Measurements from ENCODE around the gene REN. TPM values are rescaled to one million over a fixed set of nuclear protein-coding genes. Genes with fewer than 3 reads are reported as not detected.

Gene REN
- total and polyA plus RNA-seq, 2 donors from 2014 or later: 32.4 to 1,159 TPM

GRCh38 chr1:204170494-204171155 is 4.5 kb upstream of the REN start:
- no peak for TF ChIP-seq CTCF (IDR thresholded peaks at IDR 0.05; ENCODE audit: borderline replicate concordance, extremely low read depth, insufficient read depth)
- no peaks in the 10 kb centered on the region for H3K27me3 ChIP-seq (ENCODE audit: control insufficient read depth, insufficient read depth, low read length)
- intact Hi-C loops (cut with DNase I): no loop called here
- no peaks in the 10 kb centered on the region for H3K36me3 ChIP-seq (ENCODE audit: control insufficient read depth in 2 of 3, insufficient read depth in 3 of 3, low read length in 3 of 3)
- no peak for FAIRE-seq
- H3K4me1 ChIP-seq (ENCODE audit: control insufficient read depth in 2 of 3, insufficient read depth in 2 of 3, low read depth in 1 of 3, low read length in 3 of 3): no peaks in the 10 kb centered on the region
- H3K27ac ChIP-seq (ENCODE audit: low read depth in 2 of 2, low read length in 2 of 2): no peak overlapping the region
- peaks cover 0 to 10% (median 0%) of the 10 kb centered on the region in 3 donors for H3K9me3 ChIP-seq (ENCODE audit: control insufficient read depth in 2 of 3, insufficient read depth in 1 of 3, low read length in 3 of 3)
- no peak overlapping the region for H3K4me3 ChIP-seq (ENCODE audit: low read length in 3 of 3)
- DNase-seq: no peak
- no peak overlapping the region for H3K9ac ChIP-seq (ENCODE audit: low read length in 3 of 3)

- no peak for DNase-seq
- intact Hi-C loops (cut with DNase I): loop anchor here (10.0 kb wide), 1 partner anchor 195 kb away; no protein-coding TSS in a partner anchor
- no peak for FAIRE-seq
- H3K36me3 ChIP-seq (ENCODE audit: control insufficient read depth in 2 of 3, insufficient read depth in 3 of 3, low read length in 3 of 3): no peaks in the 10 kb centered on the region
- no peak overlapping the region for H3K4me3 ChIP-seq (ENCODE audit: low read length in 3 of 3)
- H3K4me1 ChIP-seq (ENCODE audit: control insufficient read depth in 2 of 3, insufficient read depth in 2 of 3, low read depth in 1 of 3, low read length in 3 of 3): no peaks in the 10 kb centered on the region
- no peak for TF ChIP-seq CTCF (IDR thresholded peaks at IDR 0.05; ENCODE audit: borderline replicate concordance, extremely low read depth, insufficient read depth)
- no peak overlapping the region for H3K27ac ChIP-seq (ENCODE audit: low read depth in 2 of 2, low read length in 2 of 2)
- H3K9me3 ChIP-seq (ENCODE audit: control insufficient read depth in 2 of 3, insufficient read depth in 1 of 3, low read length in 3 of 3): peaks cover 0 to 10% (median 0%) of the 10 kb centered on the region in 3 donors
- no peaks in the 10 kb centered on the region for H3K27me3 ChIP-seq (ENCODE audit: control insufficient read depth, insufficient read depth, low read length)
- no peak overlapping the region for H3K9ac ChIP-seq (ENCODE audit: low read length in 3 of 3)
Measured at GRCh38 chr1:204169858-204170257, 3.7 kb upstream of the REN start.

- DNase-seq (no peak), FAIRE-seq (no peak)
- Histone ChIP-seq H3K36me3 (ENCODE audit: control insufficient read depth in 2 of 3, insufficient read depth in 3 of 3, low read length in 3 of 3) (no peaks in the 10 kb centered on the region), H3K27ac (ENCODE audit: low read depth in 2 of 2, low read length in 2 of 2) (no peak overlapping the region), H3K4me3 (ENCODE audit: low read length in 3 of 3) (no peak overlapping the region), H3K27me3 (ENCODE audit: control insufficient read depth, insufficient read depth, low read length) (no peaks in the 10 kb centered on the region), H3K9me3 (ENCODE audit: control insufficient read depth in 2 of 3, insufficient read depth in 1 of 3, low read length in 3 of 3) (peaks cover 0 to 10% (median 0%) of the 10 kb centered on the region in 3 donors), H3K9ac (ENCODE audit: low read length in 3 of 3) (no peak overlapping the region), H3K4me1 (ENCODE audit: control insufficient read depth in 2 of 3, insufficient read depth in 2 of 3, low read depth in 1 of 3, low read length in 3 of 3) (no peaks in the 10 kb centered on the region)
- TF ChIP-seq CTCF (IDR thresholded peaks at IDR 0.05; ENCODE audit: borderline replicate concordance, extremely low read depth, insufficient read depth): no peak
- intact Hi-C loops (cut with DNase I): loop anchor here (10.0 kb wide), 1 partner anchor 197 kb away; no protein-coding TSS in a partner anchor
Measured at GRCh38 chr1:204167730-204168129, 1.6 kb upstream of the REN start.

All from kidney (tissue), 14 donors.